ENCODE results near the gene TGFBR2.
"Not testable (repeated sequence)": the region's sequence is repeated elsewhere in the genome, so short reads cannot be mapped to it uniquely, and the experiment has no call there.

TGFBR2 gene

GRCh38 chr3:30666572-30667279 lies 60.3 kb downstream of the TGFBR2 start:
- no peak for FAIRE-seq
- DNase-seq (ENCODE audit: extremely low spot score, insufficient read length, low read depth) = no peak

DNA sequence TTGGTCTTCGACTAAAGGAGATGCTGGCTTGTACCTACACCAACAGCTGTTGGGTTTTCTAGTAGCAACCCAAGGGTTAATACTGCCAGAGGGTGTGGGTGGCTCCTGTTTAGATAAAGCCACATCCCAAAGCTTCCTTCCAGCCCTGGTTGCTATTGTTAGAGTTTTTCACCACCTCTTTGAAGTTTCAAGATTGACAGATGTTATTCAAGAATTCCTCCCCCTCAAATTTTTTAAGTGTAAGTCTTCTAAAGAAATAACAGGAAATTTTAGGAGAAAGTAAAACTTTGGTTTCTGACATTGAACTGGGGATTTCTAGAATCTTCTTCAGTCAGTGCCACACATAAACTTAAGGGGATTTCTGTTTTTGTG lies 60.9 kb downstream of the TGFBR2 start:
- FAIRE-seq (no peak), DNase-seq (ENCODE audit: extremely low spot score, insufficient read length, low read depth) (no peak)

DNA sequence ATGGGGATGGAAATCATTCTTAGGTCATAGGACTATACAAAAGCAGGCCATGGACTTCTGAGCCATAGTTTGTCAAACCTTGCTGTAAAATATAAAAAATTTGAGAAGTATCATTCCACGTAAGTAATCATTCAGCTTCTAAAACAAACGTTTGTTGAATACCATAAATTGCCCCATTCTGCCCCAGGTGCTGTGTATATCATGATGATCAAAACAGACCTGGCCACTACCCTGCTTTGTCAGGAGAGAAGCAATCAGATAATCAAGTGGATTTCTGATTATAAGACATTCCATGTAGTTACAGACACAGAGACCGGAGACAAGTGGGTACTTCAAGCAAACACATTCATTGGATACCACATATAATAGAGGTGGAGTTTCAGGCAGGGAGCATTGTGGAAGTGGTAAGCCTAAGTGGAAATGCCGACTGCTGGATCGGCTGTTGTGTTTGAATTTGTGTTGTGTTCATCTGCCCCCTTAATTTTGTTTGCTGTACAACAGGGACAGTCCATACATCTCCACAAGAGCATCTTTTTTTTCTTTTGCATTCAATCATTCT lies 61.7 kb downstream of the TGFBR2 start:
- DNase-seq (ENCODE audit: extremely low spot score, insufficient read length, low read depth) (no peak), FAIRE-seq (no peak)

- FAIRE-seq; DNase-seq (ENCODE audit: extremely low spot score, insufficient read length, low read depth): not testable (repeated sequence)
Measured at GRCh38 chr3:30669360-30669934, 63.0 kb downstream of the TGFBR2 start.

DNA sequence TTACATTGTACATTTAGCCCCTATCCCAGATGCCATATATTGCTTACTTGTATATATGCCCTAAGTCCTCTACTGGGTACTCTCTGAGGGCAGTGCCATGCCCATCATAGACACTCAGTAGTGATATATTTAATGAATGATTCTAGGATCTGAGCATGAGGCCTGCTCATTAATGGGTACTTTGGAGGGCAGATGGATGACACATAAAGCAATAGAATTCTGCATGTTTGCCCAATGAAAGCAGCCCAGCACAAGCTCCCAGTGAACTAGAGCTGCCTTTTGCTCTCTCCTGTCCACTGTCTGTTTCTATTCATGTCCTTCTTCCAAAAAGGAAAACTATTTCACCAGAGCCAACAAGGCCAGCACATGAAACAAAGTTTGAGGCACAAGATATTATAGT lies 63.9 kb downstream of the TGFBR2 start:
- no peak for FAIRE-seq
- DNase-seq (ENCODE audit: extremely low spot score, insufficient read length, low read depth) = no peak

DNA sequence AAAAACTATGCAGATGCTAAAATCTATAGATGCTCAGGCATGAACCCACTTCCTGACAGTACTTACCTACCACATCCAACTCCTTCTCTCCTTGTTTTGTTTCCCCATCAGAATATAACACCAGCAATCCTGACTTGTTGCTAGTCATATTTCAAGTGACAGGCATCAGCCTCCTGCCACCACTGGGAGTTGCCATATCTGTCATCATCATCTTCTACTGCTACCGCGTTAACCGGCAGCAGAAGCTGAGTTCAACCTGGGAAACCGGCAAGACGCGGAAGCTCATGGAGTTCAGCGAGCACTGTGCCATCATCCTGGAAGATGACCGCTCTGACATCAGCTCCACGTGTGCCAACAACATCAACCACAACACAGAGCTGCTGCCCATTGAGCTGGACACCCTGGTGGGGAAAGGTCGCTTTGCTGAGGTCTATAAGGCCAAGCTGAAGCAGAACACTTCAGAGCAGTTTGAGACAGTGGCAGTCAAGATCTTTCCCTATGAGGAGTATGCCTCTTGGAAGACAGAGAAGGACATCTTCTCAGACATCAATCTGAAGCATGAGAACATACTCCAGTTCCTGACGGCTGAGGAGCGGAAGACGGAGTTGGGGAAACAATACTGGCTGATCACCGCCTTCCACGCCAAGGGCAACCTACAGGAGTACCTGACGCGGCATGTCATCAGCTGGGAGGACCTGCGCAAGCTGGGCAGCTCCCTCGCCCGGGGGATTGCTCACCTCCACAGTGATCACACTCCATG lies 65.3 kb downstream of the TGFBR2 start:
- FAIRE-seq = no peak
- no peak for DNase-seq (ENCODE audit: extremely low spot score, insufficient read length, low read depth)

- DNase-seq (ENCODE audit: extremely low spot score, insufficient read length, low read depth) (no peak), FAIRE-seq (no peak)
Measured at GRCh38 chr3:30672287-30672735, 65.9 kb downstream of the TGFBR2 start.

- no peak for FAIRE-seq
- DNase-seq (ENCODE audit: extremely low spot score, insufficient read length, low read depth) = no peak
Measured at GRCh38 chr3:30672959-30673358, 66.6 kb downstream of the TGFBR2 start.

DNA sequence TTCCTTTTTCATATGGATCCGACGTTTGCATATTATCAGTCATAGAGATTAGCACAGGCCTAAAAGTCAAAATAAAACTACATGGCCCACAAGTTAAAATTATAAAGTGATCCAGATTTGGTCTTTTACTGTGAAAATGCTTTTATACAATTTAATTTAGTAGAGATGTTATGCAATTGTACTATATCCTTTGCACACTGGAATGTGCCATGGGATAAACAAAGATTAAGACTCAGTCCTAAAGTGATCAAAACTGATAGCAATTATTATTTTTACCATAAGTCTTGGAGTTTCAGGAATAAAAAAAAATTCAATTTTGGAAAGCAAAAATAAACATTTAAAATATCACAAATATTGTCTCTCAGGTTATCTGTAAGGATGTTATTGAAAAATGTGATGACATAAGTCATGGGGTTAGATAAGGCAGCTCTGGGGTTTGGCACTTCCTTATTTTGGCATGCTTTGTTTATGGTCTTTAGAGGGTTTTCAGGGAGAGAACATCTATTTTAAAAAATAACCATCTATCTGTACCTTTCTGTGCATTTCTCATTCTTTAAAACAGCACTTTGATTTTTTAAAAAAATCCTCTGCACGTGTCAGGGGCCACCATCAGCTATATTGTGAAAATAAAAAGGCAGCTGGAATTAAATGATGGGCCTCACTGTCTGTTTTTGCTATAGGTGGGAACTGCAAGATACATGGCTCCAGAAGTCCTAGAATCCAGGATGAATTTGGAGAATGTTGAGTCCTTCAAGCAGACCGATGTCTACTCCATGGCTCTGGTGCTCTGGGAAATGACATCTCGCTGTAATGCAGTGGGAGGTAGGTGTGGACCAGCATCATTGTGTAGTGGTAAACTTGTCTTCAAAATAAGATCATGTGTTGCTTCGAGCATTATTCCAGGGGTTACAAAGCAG lies 67.3 kb downstream of the TGFBR2 start:
- FAIRE-seq (no peak), DNase-seq (ENCODE audit: extremely low spot score, insufficient read length, low read depth) (no peak)

GRCh38 chr3:30675006-30675405 lies 68.6 kb downstream of the TGFBR2 start:
- DNase-seq (ENCODE audit: extremely low spot score, insufficient read length, low read depth) (no peak), FAIRE-seq (no peak)

GRCh38 chr3:30675774-30676173 lies 69.4 kb downstream of the TGFBR2 start:
- DNase-seq (ENCODE audit: extremely low spot score, insufficient read length, low read depth) (no peak), FAIRE-seq (no peak)

DNA sequence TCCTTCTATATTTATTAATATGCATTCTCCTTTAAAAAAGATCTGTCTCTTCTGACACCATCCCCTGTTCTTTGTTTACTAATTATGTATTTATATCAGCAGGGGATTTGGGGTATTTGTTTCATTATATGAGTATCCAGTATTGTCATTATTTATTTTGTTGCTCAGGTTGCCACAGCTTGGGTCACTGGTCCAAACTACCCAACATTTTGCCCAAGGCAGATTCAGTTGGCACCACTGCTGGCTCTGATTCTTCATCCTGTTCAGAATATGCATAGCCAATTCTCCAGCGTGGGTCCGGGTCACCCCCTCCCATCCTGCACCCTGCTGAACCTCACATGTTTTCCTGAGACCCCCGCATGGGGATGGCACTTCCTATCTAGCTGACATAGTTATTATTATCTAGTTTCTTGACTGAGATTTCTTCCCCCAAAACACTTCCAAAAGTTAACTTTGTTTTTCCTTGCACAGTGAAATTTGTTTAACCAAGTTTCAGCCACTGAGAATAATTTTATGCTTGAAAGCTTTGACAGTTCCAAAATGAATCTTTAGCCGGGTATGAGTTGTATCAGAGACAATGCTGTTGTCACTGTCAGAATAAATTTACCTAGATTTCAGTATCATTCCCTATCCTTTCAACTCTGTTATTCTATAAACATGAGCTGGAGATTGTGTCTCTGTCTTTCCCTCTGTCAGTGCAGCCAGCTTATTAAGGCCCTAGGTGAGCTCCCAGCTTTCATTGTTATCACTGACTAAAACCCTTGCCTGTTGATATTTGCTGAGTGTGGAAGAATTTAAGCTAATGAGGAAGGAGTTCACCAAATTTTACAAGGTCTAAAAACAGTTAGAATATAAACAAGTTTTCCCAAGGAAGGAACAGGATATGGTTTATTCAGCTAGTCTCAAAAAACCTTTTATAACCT lies 70.3 kb downstream of the TGFBR2 start:
- DNase-seq (ENCODE audit: extremely low spot score, insufficient read length, low read depth) (no peak), FAIRE-seq (no peak)

- FAIRE-seq = no peak
Measured at GRCh38 chr3:30677347-30677685, 70.9 kb downstream of the TGFBR2 start.

GRCh38 chr3:30679045-30679444 lies 72.6 kb downstream of the TGFBR2 start:
- FAIRE-seq (no peak), DNase-seq (ENCODE audit: extremely low spot score, insufficient read length, low read depth) (no peak)

More at GRCh38 chr3:30677347-30677685, 70.9 kb downstream of the TGFBR2 start:
- DNase-seq (ENCODE audit: extremely low spot score, insufficient read length, low read depth) = no peak

DNA sequence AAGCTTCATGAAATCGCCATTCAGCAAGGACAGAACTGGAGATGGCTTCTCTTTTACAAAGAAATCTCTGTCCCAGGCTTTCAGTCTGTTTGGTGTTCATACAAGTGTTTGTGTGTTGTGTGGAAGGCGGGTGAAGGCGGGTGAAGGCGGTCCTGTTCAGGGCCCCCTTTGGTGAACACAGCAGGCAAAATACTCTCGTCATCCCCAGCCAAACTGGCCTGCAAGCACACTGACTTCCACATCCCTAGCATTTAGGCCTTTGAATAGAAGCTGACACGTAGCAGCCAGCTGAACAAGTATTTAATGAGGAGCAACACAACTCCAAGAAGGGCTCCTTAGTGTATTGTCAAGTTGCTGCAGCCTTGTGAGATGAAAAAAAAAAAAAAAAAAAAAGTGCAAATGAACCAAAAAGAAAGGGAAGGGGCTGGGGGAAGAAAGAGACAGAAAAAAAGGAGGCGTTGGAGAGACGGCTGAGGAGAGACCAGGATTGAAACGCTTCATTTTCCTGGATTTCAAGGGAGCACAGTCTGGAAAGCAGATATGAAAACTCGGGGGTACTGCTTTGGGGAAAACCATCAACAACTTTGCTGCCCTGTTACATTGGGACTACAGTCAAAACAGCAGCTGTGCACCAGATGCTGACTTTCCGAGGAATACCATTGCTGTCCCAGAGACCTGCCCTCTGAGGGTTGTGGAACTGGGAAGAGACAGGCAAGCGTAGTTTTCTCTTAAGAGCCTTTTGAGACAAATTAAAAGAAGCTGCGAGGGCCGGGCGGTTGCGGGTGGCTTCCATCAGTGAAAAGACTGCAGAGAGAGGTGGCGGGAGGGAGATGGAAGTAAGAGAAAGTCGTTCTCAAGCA lies 74.6 kb downstream of the TGFBR2 start:
- FAIRE-seq (no peak), DNase-seq (ENCODE audit: extremely low spot score, insufficient read length, low read depth) (no peak)

GRCh38 chr3:30681649-30682211 lies 75.3 kb downstream of the TGFBR2 start:
- FAIRE-seq = no peak
- no peak for DNase-seq (ENCODE audit: extremely low spot score, insufficient read length, low read depth)

- FAIRE-seq (no peak), DNase-seq (ENCODE audit: extremely low spot score, insufficient read length, low read depth) (no peak)
Measured at GRCh38 chr3:30682434-30683155, 76.2 kb downstream of the TGFBR2 start.
